ENCODE results near the gene SLC24A3. TPM values are rescaled to one million over a fixed set of nuclear protein-coding genes. Genes with fewer than 3 reads are reported as not detected.

Gene SLC24A3
- 1 to 10 TPM in 3 of 4 donors, not detected in 1; 1.6 to 4.0 (median 3.8) TPM for polyA plus RNA-seq
- long read RNA-seq, donor 1 = 0 reads
- long read RNA-seq, donor 2 = 0 reads
- long read RNA-seq, donor 3 = 0 reads
- long read RNA-seq, donor 4 = 0 reads
- long read RNA-seq, donor 5 = 0 reads
- long read RNA-seq, donor 6 = 0 reads
- long read RNA-seq, donor 7 = 0 reads
- long read RNA-seq, donor 8 = 0 reads
- long read RNA-seq, donor 9 = 0 reads
- long read RNA-seq, donor 10, partial matches to known transcripts = 0 of 1 reads
- long read RNA-seq, donor 10, other reads (novel, unspliced or antisense) = 0 of 1 reads

DNA sequence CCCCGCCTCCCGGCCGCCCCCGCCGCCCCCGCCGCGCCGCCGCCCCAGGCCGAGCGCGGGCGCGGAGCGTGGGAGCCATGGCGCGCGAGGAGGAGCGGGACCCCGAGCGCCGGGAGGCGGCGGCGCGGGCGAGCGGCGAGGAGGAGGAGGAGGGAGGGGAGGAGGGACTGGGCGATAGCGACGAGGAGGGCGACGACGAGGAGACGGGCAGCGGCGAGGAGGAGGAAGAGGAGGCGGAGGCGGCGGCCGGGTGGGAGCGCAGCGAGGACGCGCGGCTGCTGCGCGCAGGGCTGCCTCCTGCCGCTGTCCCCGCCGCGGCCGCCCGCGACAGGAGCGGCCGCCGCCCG is at the start of gene SLC24A3:
Gene SLC24A3 (plus strand): TSS at position 174 of the 347 bp plus-strand sequence.
- DNase-seq (peak in 1 of 2 donors; percentile 32), FAIRE-seq (no peak)
- Histone ChIP-seq H3K36me3 (ENCODE audit: control insufficient read depth in 3 of 3, insufficient read depth in 2 of 3, low read depth in 1 of 3, low read length in 3 of 3) (no peaks in the 10 kb centered on the region), H3K9me3 (ENCODE audit: control insufficient read depth in 2 of 2, insufficient read depth in 1 of 2, low read depth in 1 of 2, low read length in 1 of 2) (no peaks in the 10 kb centered on the region), H3K27ac (ENCODE audit: low read depth in 1 of 3, low read length in 2 of 3) (peak within 1 kb of the TSS in 2 of 3 donors; percentile 42 to 67), H3K27me3 (ENCODE audit: control insufficient read depth in 3 of 3, insufficient read depth in 3 of 3, low read length in 3 of 3) (peaks cover 0 to 40% (median 12%) of the 10 kb centered on the region in 3 donors), H3K4me1 (ENCODE audit: control insufficient read depth in 3 of 3, insufficient read depth in 2 of 3, low read depth in 1 of 3, low read length in 2 of 3) (no peaks in the 10 kb centered on the region), H3K4me3 (ENCODE audit: low read depth in 1 of 3, low read length in 3 of 3) (peak within 1 kb of the TSS; percentile 35 to 55 (median 53))
- 1% methylated on average over 13 to 61 of the region's 61 CpGs for WGBS, 3 donors

DNA sequence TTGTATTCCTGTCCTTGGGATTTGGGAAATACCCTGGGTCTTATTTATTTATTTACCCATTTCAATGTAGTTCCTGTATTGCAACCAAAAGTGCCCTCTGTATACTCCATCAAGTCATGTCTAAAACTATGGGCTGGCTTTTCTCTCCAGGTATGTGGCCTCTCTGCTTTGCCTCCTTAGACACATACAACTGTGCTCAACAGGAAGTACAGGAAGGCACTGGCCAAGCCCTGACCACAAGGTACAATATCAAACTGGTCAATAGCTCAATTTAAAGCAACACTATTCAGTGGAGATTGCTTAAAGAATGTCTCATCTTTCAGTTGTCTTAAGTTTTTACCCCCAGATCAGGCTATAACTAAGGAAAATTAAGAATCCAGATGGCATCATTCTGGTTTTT is 42.3 kb upstream of the SLC24A3 start:
- FAIRE-seq = no peak
- Histone ChIP-seq H3K36me3 (ENCODE audit: control insufficient read depth in 3 of 3, insufficient read depth in 2 of 3, low read depth in 1 of 3, low read length in 3 of 3) (no peaks in the 10 kb centered on the region), H3K9me3 (ENCODE audit: control insufficient read depth in 2 of 2, insufficient read depth in 1 of 2, low read depth in 1 of 2, low read length in 1 of 2) (peaks cover 0 to 2% of the 10 kb centered on the region in 2 donors), H3K4me1 (ENCODE audit: control insufficient read depth in 3 of 3, insufficient read depth in 2 of 3, low read depth in 1 of 3, low read length in 2 of 3) (no peaks in the 10 kb centered on the region), H3K27ac (ENCODE audit: low read depth in 1 of 3, low read length in 2 of 3) (no peak overlapping the region), H3K4me3 (ENCODE audit: low read depth in 1 of 3, low read length in 3 of 3) (no peak overlapping the region), H3K27me3 (ENCODE audit: control insufficient read depth in 3 of 3, insufficient read depth in 3 of 3, low read length in 3 of 3) (no peaks in the 10 kb centered on the region)
- DNase-seq = no peak

DNA sequence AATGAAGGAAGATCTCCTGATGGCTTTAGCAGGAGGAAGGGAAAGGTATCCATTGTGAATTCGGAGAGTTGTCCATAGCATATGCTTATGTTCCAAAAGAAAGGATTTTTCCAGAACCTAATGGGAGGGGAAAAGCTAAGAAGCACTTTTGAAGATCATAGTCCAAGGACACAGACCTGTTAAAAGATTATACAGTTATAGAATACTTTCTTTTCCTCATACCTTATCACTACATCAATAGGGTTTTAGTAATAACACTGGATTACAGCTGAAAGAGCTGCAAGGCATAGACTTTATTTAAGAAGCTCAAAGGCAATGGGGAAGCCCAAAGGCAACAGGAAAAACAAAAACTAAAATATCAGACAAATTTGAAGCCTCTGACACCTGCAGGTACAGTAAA is 39.8 kb upstream of the SLC24A3 start:
- Histone ChIP-seq H3K9me3 (ENCODE audit: control insufficient read depth in 2 of 2, insufficient read depth in 1 of 2, low read depth in 1 of 2, low read length in 1 of 2) (peaks cover 0 to 3% of the 10 kb centered on the region in 2 donors), H3K27me3 (ENCODE audit: control insufficient read depth in 3 of 3, insufficient read depth in 3 of 3, low read length in 3 of 3) (no peaks in the 10 kb centered on the region), H3K36me3 (ENCODE audit: control insufficient read depth in 3 of 3, insufficient read depth in 2 of 3, low read depth in 1 of 3, low read length in 3 of 3) (no peaks in the 10 kb centered on the region), H3K4me1 (ENCODE audit: control insufficient read depth in 3 of 3, insufficient read depth in 2 of 3, low read depth in 1 of 3, low read length in 2 of 3) (no peaks in the 10 kb centered on the region), H3K4me3 (ENCODE audit: low read depth in 1 of 3, low read length in 3 of 3) (no peak overlapping the region), H3K27ac (ENCODE audit: low read depth in 1 of 3, low read length in 2 of 3) (no peak overlapping the region)
- FAIRE-seq = no peak
- WGBS, 3 donors = 65 to 69% (median 68%) methylated on average over 1 of the region's 1 CpG
- DNase-seq = peak in 1 of 2 donors; percentile 18

DNA sequence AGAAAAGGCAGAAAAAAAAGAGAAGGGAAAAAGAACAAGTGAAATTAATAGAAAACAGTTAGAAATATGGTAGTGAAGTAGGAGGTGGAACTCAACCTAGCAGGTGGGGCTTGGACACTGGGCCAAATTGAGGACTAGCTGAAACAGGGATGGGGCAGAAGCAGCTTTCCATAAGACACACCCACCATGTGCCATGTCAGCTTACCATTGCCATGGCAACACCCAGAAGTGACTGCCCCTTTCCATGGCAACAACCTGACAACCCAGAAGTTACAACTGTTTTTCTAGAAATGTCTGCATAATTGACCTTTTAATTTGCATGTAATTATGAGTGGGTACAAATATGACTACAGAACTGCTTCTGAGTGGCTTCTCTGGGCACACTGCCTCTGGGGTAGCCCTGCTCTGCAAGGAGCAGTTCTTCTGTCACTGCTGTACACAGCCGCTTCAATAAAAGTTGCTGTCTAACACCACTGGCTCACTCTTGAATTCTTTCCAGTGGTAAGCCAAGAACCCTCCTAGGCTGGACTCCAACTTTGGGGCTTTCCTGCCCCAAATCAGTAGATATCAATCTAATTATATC is 35.9 kb upstream of the SLC24A3 start:
- H3K9me3 ChIP-seq (ENCODE audit: control insufficient read depth in 2 of 2, insufficient read depth in 1 of 2, low read depth in 1 of 2, low read length in 1 of 2) = peaks cover 0 to 3% of the 10 kb centered on the region in 2 donors
- DNase-seq = no peak
- no peak overlapping the region for H3K27ac ChIP-seq (ENCODE audit: low read depth in 1 of 3, low read length in 2 of 3)
- no peak for FAIRE-seq
- H3K4me1 ChIP-seq (ENCODE audit: control insufficient read depth in 3 of 3, insufficient read depth in 2 of 3, low read depth in 1 of 3, low read length in 2 of 3) = no peaks in the 10 kb centered on the region
- no peak overlapping the region for H3K4me3 ChIP-seq (ENCODE audit: low read depth in 1 of 3, low read length in 3 of 3)
- WGBS, 3 donors = 91 to 100% (median 98%) methylated on average over 1 of the region's 1 CpG
- no peaks in the 10 kb centered on the region for H3K36me3 ChIP-seq (ENCODE audit: control insufficient read depth in 3 of 3, insufficient read depth in 2 of 3, low read depth in 1 of 3, low read length in 3 of 3)
- no peaks in the 10 kb centered on the region for H3K27me3 ChIP-seq (ENCODE audit: control insufficient read depth in 3 of 3, insufficient read depth in 3 of 3, low read length in 3 of 3)

DNA sequence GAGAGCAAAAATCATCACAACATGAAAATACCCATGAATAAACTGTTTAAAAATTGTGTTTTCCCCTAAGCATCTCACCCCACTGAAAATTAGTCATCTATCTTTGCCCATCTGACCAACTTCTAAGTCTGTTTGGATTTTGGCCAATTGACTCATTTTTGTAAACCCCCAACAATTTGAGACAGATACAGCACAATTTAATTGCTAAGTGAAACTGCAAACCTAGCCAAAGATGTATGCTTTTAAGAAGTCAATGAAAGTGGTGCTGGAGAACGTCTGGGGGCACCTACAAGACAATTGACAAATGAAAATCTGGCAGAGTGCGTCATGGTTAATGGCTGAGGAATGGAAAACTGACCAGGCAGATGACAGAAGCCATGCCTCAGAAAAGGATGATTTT is 30.9 kb upstream of the SLC24A3 start:
- WGBS, 3 donors = 63 to 67% (median 67%) methylated on average over 2 of the region's 2 CpGs
- Histone ChIP-seq H3K4me1 (ENCODE audit: control insufficient read depth in 3 of 3, insufficient read depth in 2 of 3, low read depth in 1 of 3, low read length in 2 of 3) (no peaks in the 10 kb centered on the region), H3K9me3 (ENCODE audit: control insufficient read depth in 2 of 2, insufficient read depth in 1 of 2, low read depth in 1 of 2, low read length in 1 of 2) (no peaks in the 10 kb centered on the region), H3K27me3 (ENCODE audit: control insufficient read depth in 3 of 3, insufficient read depth in 3 of 3, low read length in 3 of 3) (no peaks in the 10 kb centered on the region), H3K27ac (ENCODE audit: low read depth in 1 of 3, low read length in 2 of 3) (no peak overlapping the region), H3K36me3 (ENCODE audit: control insufficient read depth in 3 of 3, insufficient read depth in 2 of 3, low read depth in 1 of 3, low read length in 3 of 3) (no peaks in the 10 kb centered on the region), H3K4me3 (ENCODE audit: low read depth in 1 of 3, low read length in 3 of 3) (no peak overlapping the region)
- FAIRE-seq (no peak), DNase-seq (no peak)

DNA sequence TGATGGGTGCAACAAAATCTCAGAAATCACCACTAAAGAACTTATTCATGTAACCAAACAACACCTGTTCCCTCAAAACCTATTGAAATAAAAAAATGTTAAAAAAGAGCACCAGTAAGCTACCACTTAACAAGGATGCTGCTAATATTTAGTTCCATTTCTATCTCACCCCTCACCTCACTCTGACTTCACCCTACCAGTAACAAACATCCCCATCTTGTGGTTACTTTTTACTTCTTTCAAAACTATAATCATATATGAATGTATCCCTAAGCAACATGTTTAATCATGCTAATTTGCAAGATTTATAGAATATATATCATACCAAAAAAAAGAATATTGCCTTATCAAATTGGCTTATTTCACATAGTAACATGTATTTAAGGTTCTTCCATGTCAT is 27.4 kb upstream of the SLC24A3 start:
- H3K9me3 ChIP-seq (ENCODE audit: control insufficient read depth in 2 of 2, insufficient read depth in 1 of 2, low read depth in 1 of 2, low read length in 1 of 2) = no peaks in the 10 kb centered on the region
- H3K27ac ChIP-seq (ENCODE audit: low read depth in 1 of 3, low read length in 2 of 3) = no peak overlapping the region
- no peaks in the 10 kb centered on the region for H3K4me1 ChIP-seq (ENCODE audit: control insufficient read depth in 3 of 3, insufficient read depth in 2 of 3, low read depth in 1 of 3, low read length in 2 of 3)
- FAIRE-seq = no peak
- H3K36me3 ChIP-seq (ENCODE audit: control insufficient read depth in 3 of 3, insufficient read depth in 2 of 3, low read depth in 1 of 3, low read length in 3 of 3) = no peaks in the 10 kb centered on the region
- H3K27me3 ChIP-seq (ENCODE audit: control insufficient read depth in 3 of 3, insufficient read depth in 3 of 3, low read length in 3 of 3) = no peaks in the 10 kb centered on the region
- peak in 1 of 2 donors; percentile 18 for DNase-seq
- H3K4me3 ChIP-seq (ENCODE audit: low read depth in 1 of 3, low read length in 3 of 3) = no peak overlapping the region

DNA sequence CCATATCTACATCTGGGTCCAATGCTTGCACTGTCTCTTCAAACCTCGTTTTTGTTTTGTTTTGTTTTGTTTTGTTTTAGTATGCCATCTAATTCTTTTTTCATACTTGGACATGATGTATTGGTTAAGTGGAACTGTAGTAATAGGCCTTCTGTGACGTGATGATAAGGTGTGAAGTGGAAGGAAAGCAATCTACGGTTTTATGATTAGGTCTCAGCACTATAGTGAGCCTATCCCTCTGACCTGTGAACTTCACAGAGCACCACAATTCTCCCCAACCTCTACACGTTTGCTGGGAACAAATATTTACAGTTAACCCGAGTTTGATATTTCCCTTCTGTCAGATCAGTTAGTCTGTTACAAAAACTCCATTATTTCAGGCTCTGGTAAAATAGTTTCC is 19.1 kb upstream of the SLC24A3 start:
- no peaks in the 10 kb centered on the region for H3K27me3 ChIP-seq (ENCODE audit: control insufficient read depth in 3 of 3, insufficient read depth in 3 of 3, low read length in 3 of 3)
- H3K27ac ChIP-seq (ENCODE audit: low read depth in 1 of 3, low read length in 2 of 3) = no peak overlapping the region
- WGBS, 3 donors = 10 to 28% (median 27%) methylated on average over 5 of the region's 5 CpGs
- H3K4me1 ChIP-seq (ENCODE audit: control insufficient read depth in 3 of 3, insufficient read depth in 2 of 3, low read depth in 1 of 3, low read length in 2 of 3) = no peaks in the 10 kb centered on the region
- no peaks in the 10 kb centered on the region for H3K36me3 ChIP-seq (ENCODE audit: control insufficient read depth in 3 of 3, insufficient read depth in 2 of 3, low read depth in 1 of 3, low read length in 3 of 3)
- DNase-seq (peak in 1 of 2 donors; percentile 50), FAIRE-seq (no peak)
- no peak overlapping the region for H3K4me3 ChIP-seq (ENCODE audit: low read depth in 1 of 3, low read length in 3 of 3)
- no peaks in the 10 kb centered on the region for H3K9me3 ChIP-seq (ENCODE audit: control insufficient read depth in 2 of 2, insufficient read depth in 1 of 2, low read depth in 1 of 2, low read length in 1 of 2)

DNA sequence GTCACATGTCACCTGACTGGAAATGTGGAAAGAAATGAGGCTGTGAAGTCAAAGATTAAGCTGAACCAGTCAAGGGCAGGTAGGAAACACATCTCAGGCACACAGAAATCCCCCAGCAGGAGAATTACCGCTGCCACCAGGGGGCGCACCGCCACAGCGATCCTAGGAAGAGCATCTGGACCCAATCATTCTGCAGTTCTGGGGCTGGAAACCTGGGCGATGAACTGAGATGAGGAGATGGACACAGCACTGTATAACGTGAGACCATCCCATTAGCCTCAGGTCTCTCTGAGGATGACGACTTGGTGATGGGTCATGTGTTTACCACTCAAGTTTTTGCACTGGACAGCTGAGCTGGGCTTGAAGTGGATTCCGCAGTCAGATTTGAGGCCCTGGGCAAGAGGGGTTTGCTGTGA is 6.5 kb upstream of the SLC24A3 start:
- Histone ChIP-seq H3K27ac (ENCODE audit: low read depth in 1 of 3, low read length in 2 of 3) (no peak overlapping the region), H3K4me1 (ENCODE audit: control insufficient read depth in 3 of 3, insufficient read depth in 2 of 3, low read depth in 1 of 3, low read length in 2 of 3) (no peaks in the 10 kb centered on the region), H3K9me3 (ENCODE audit: control insufficient read depth in 2 of 2, insufficient read depth in 1 of 2, low read depth in 1 of 2, low read length in 1 of 2) (no peaks in the 10 kb centered on the region), H3K27me3 (ENCODE audit: control insufficient read depth in 3 of 3, insufficient read depth in 3 of 3, low read length in 3 of 3) (peaks cover 0 to 12% (median 6%) of the 10 kb centered on the region in 3 donors), H3K36me3 (ENCODE audit: control insufficient read depth in 3 of 3, insufficient read depth in 2 of 3, low read depth in 1 of 3, low read length in 3 of 3) (no peaks in the 10 kb centered on the region), H3K4me3 (ENCODE audit: low read depth in 1 of 3, low read length in 3 of 3) (no peak overlapping the region)
- FAIRE-seq (no peak), DNase-seq (peak; percentile 60 to 77)
- 14 to 18% (median 17%) methylated on average over 8 of the region's 8 CpGs for WGBS, 3 donors

DNA sequence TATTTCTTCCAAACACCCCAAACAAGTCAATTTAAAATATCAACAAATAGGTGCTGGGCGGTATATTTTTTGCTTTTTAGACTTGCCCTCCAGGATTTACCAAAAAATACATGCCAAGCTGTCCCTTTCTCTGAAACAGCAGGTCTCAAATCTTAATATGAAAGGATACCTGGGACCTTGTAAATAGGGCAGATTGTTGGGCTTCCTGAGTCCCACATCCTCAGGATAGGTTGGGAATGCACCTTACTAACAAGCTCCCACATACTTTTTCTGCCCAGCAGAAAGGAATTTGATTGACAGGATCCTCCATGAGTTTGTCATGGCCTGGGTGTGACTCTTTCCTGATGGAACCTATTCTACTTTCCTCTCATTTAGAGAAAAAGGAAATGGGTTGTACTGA is 4.9 kb upstream of the SLC24A3 start:
- WGBS, 3 donors = 67 to 88% (median 82%) methylated on average over 1 of the region's 1 CpG
- Histone ChIP-seq H3K4me1 (ENCODE audit: control insufficient read depth in 3 of 3, insufficient read depth in 2 of 3, low read depth in 1 of 3, low read length in 2 of 3) (no peaks in the 10 kb centered on the region), H3K27me3 (ENCODE audit: control insufficient read depth in 3 of 3, insufficient read depth in 3 of 3, low read length in 3 of 3) (peaks cover 0 to 21% (median 10%) of the 10 kb centered on the region in 3 donors)

More for the DNA sequence above, 4.9 kb upstream of the SLC24A3 start:
- H3K4me3 ChIP-seq (ENCODE audit: low read depth in 1 of 3, low read length in 3 of 3) = no peak overlapping the region
- H3K9me3 ChIP-seq (ENCODE audit: control insufficient read depth in 2 of 2, insufficient read depth in 1 of 2, low read depth in 1 of 2, low read length in 1 of 2) = no peaks in the 10 kb centered on the region
- FAIRE-seq (no peak), DNase-seq (no peak)
- H3K27ac ChIP-seq (ENCODE audit: low read depth in 1 of 3, low read length in 2 of 3) = no peak overlapping the region
- H3K36me3 ChIP-seq (ENCODE audit: control insufficient read depth in 3 of 3, insufficient read depth in 2 of 3, low read depth in 1 of 3, low read length in 3 of 3) = no peaks in the 10 kb centered on the region
